HFFc6 (cell line): ENCODE data around the gene DDC. TPM values are rescaled to one million over a fixed set of nuclear protein-coding genes. Genes with fewer than 3 reads are reported as not detected.

Source experiments
- DNase-seq: peaks from one replicate; pipeline ENCODE4 v3.0.0-alpha.2; 2018
- H3K27ac Mint-ChIP-seq: 2 replicates; pipeline ENCODE4 v1.8.0; 2020; ENCODE audit warnings: mild to moderate bottlenecking, mixed read lengths
- H3K27me3 Mint-ChIP-seq: 2 replicates; pipeline ENCODE4 v1.8.0; 2021; ENCODE audit warnings: mild to moderate bottlenecking, moderate library complexity, mixed read lengths; ENCODE audit not compliant: insufficient read depth
- H3K36me3 Mint-ChIP-seq: 2 replicates; pipeline ENCODE4 v1.8.0; 2021; ENCODE audit warnings: low read depth, mixed read lengths
- H3K4me1 Mint-ChIP-seq: 2 replicates; pipeline ENCODE4 v1.8.0; 2020; ENCODE audit warnings: low read depth, mixed read lengths
- H3K4me3 Mint-ChIP-seq: 2 replicates; pipeline ENCODE4 v1.8.0; 2020; ENCODE audit warnings: mild to moderate bottlenecking, moderate library complexity, mixed read lengths
- H3K9me3 Mint-ChIP-seq: 2 replicates; pipeline ENCODE4 v1.8.0; 2020; ENCODE audit warnings: mild to moderate bottlenecking, mixed read lengths
- total RNA-seq, 6 experiments: library from RNA; stranded (reverse); fragmentation: NEBNext Ultra II Directional; extraction: Animal tissue kit (Norgen Biotek cat#: 25700); gene quantifications; 2 replicates in 1 of 6; 3 replicates in 5 of 6; pipeline ENCODE4 v1.2.3, GENCODE V29; 2021
- TF ChIP-seq, protein P1 (sequence below): fragments of 200-600 bp; sonication (generic); IDR thresholded peaks from 2 replicates; pipeline ENCODE4 v1.5.0; 2021; ENCODE audit warnings: antibody characterized with exemption, mild to moderate bottlenecking

The DDC gene
- total RNA-seq, 6 experiments from 2014 or later, result not detected

DNA sequence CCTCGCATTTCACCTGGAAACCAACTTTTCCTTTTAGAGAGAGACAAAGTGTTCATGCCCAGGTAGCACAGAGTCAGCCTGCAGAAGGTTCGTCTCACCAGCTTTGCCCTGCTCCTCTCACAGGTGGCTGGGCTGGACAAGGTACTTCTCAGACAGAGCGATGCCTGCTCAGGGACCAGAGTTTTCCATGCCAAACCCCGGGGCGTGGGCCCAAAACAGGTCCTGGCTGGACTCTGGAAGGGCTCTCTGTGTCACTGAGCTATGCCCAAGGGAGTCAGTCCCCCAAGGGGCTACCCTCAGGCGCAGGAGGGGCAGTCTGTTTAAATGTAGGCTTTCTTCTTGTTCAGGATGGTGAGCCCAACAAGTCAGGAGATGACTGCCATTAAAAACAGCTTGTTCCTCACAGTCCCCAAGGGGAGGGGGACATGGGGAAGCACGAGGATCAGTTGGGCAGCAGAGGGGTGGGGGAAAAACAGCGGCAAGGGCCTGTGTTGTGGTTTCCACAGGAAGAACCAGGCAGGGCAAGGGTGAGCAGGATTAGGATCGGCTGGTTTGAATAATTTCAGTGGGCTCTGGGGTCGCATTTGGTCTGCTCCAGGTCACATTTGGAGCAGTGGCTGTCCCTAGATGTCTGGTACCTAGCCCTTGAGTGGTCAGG, 59.5 kb downstream of the DDC start:
- TF ChIP-seq, protein P1, sequence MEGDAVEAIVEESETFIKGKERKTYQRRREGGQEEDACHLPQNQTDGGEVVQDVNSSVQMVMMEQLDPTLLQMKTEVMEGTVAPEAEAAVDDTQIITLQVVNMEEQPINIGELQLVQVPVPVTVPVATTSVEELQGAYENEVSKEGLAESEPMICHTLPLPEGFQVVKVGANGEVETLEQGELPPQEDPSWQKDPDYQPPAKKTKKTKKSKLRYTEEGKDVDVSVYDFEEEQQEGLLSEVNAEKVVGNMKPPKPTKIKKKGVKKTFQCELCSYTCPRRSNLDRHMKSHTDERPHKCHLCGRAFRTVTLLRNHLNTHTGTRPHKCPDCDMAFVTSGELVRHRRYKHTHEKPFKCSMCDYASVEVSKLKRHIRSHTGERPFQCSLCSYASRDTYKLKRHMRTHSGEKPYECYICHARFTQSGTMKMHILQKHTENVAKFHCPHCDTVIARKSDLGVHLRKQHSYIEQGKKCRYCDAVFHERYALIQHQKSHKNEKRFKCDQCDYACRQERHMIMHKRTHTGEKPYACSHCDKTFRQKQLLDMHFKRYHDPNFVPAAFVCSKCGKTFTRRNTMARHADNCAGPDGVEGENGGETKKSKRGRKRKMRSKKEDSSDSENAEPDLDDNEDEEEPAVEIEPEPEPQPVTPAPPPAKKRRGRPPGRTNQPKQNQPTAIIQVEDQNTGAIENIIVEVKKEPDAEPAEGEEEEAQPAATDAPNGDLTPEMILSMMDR, result no peak
- no peak for DNase-seq
- Mint-ChIP-seq H3K9me3 (no peaks in the 10 kb centered on the region), H3K27ac (no peak overlapping the region), H3K4me3 (no peak overlapping the region), H3K36me3 (no peaks in the 10 kb centered on the region), H3K4me1 (peaks cover 24% of the 10 kb centered on the region), H3K27me3 (peaks cover 11% of the 10 kb centered on the region)

DNA sequence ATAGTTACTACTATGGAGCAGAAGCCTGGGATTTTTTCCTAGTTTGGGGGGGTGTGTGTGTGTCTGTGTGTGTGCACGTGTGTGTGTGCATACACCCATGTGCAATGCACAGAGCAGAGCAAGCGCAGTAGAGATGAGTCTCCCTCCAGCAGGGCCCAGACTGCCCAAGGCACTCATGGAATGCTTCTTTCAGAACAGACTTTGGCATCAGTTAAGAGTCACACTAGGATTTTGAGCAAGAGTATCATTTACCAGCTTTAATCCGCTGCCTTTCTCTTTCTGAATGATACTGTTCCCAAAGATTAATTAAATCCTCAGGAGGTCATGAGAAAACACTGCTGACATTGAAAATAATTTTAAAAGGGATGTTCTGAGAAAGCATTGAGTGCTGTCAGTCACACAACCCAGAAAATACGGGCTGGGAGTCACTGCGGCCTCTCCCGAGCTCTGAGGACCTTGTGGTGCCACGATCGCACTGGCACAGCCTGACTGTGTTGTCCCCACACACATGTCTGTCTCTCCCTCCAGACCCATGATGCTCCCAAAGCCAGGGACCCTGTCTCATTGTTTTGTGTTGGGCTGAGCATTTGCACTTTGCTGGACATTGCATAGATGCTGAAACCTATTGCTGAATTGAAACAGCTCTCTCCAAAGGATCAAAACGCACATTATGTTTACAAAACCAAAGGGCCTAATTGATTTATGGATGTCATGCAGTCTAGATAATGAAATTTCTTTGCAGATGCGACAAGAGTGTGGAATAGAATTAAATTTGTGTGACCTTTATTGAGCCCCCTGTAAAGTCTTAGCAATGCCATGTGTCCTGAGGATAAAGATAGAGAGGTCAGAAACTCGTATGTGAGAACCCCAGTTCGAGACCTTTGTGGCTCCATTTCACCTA, 60.3 kb downstream of the DDC start:
- no peak for DNase-seq
- no peaks in the 10 kb centered on the region for H3K9me3 Mint-ChIP-seq
- H3K27ac Mint-ChIP-seq, result no peak overlapping the region
- TF ChIP-seq, protein P1, result no peak
- H3K27me3 Mint-ChIP-seq, result peaks cover 11% of the 10 kb centered on the region
- H3K36me3 Mint-ChIP-seq, result no peaks in the 10 kb centered on the region
- peaks cover 24% of the 10 kb centered on the region for H3K4me1 Mint-ChIP-seq
- H3K4me3 Mint-ChIP-seq, result no peak overlapping the region

DNA sequence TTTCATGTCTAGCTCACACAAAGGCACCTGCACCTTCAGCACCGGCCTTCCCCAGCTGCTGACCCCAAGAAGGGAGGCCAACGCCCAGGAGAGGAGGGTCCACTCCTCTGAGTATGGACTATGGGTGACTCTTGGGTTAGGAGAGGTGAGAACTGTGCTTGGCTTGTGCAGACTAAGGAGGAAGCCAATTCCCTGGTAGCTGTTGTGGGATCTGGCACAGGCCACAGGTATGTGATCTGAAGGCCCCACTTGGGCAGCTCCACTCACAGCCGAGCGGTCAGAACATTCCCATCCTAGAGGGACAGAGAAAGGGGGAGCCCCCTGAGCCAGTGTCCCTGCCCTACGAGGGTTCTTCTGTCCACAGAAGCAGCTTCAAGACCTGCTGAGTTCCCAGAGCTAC, 62.3 kb downstream of the DDC start:
- Mint-ChIP-seq H3K9me3 (no peaks in the 10 kb centered on the region), H3K27me3 (peaks cover 11% of the 10 kb centered on the region), H3K36me3 (no peaks in the 10 kb centered on the region), H3K27ac (no peak overlapping the region), H3K4me1 (peaks cover 18% of the 10 kb centered on the region), H3K4me3 (no peak overlapping the region; the same call in 1 of the 2 replicates)
- DNase-seq, result no peak
- TF ChIP-seq, protein P1, result no peak

DNA sequence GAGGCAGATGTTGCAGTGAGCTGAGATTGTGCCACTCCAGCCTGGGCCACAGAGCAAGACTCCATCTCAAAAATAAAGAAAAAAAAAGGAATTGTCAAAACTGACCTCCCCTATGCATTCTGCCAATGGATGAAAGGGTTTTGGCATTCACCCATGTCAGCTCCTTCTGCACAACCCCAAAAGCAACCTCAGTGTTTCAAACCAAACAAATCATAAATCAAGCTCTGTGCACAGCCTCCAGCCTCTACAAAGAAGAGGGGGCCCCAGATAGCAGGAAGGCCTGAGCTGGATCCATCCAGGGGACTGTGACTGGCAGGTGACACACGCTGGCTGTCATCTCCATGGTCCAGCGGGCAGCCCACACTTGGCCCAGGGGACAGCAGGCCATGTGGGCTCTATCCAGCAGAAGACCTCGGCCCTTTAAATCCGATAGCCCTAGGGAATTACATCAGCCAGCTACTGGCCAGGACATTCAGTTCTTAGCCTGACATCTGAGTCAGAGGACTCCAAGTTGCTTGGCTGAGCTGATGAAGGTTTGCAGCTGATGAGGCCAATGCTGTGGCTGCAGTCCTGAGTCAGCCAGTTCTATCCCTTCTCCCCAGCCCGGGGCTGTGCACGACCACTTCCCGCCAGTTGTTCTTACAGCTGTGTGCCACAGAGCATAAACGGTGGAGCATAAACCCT, 63.1 kb downstream of the DDC start:
- Mint-ChIP-seq H3K4me3 (peak overlapping the region; percentile 47), H3K27me3 (peaks cover 12% of the 10 kb centered on the region), H3K9me3 (no peaks in the 10 kb centered on the region), H3K4me1 (peaks cover 24% of the 10 kb centered on the region), H3K27ac (peak overlapping the region; percentile 75), H3K36me3 (no peaks in the 10 kb centered on the region)
- DNase-seq, result peak; percentile 88
- TF ChIP-seq, protein P1, result no peak

DNA sequence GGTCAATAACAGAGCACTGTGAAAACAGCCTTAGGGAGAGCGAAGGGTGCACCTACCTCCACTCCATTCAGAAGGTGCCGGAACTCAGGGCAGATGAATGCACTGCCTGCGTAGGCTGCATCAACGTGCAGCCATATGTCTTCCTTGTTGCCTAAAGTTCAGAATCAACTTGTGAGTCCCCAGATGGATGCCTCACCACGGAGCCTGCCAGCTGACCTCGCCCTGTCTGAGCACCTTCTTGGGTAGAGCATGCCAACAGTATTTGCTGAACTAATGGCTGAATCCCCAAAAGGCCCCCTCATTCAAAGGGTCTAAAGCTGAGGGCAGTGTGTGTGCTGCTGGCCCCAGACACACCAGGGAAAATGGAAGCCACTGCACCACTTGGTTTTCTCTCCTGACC, 66.1 kb downstream of the DDC start:
- Mint-ChIP-seq H3K9me3 (no peaks in the 10 kb centered on the region), H3K4me1 (peaks cover 30% of the 10 kb centered on the region), H3K27me3 (peaks cover 10% of the 10 kb centered on the region), H3K27ac (no peak overlapping the region), H3K4me3 (no peak overlapping the region), H3K36me3 (no peaks in the 10 kb centered on the region)
- TF ChIP-seq, protein P1, result no peak
- DNase-seq, result no peak
